ENCODE data around the gene LRP8. TPM values are rescaled to one million over a fixed set of nuclear protein-coding genes. Genes with fewer than 3 reads are reported as not detected.

The LRP8 gene
- total and polyA plus RNA-seq, 9 of the 15 experiments (the other 6 are each of a cell fraction or from before 2014, with no cell fraction given): 7.1 to 56.1 (median 31.3) TPM

DNA sequence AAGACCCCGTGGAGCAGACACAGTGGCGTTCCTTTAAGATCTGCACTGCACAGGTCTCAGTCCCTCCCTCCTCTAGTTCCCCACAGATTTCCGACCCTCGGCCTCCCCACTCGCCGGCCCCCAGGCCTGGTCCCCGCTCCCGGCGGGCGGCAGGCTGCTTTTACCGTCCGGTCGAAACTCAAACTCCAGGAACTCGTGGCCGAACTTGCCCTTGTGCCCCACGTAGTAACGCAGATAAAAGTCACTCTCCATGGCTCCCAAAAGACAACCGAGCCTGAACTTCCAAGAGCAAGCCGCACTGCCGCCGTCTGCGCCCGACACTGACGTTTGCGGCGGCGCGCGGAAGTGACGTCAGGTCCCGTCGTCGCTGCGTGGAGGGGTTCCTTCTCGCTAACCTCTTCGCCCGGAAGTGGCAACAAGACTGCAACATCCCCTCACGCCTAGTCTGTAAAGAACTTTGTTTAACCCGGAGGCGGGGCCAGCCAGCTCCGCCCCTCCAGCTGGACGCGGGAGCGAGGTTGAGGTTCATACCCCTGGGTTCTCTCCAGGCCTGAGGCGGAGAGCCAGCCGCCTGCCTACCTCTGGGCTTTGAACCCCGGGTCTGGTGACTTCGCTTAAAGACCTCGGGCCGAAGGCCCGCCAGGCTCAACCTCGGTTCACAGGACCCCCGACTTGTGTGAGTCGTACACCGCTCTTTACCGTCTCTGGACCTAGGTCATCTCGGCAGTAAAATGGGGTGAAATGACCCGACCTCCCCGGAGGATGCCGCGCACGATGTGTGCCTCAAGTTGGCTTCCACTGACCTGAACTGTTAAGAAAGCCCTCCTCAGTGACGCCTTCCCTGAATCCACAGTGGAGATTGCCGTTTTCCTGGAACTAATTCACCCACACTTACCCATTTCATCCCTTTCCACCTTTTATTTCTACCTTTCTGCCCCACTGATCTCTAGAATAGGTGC, 89.4 kb downstream of the LRP8 start, which contains the start of gene MAGOH (continued):
- TF ChIP-seq, protein P1, sequence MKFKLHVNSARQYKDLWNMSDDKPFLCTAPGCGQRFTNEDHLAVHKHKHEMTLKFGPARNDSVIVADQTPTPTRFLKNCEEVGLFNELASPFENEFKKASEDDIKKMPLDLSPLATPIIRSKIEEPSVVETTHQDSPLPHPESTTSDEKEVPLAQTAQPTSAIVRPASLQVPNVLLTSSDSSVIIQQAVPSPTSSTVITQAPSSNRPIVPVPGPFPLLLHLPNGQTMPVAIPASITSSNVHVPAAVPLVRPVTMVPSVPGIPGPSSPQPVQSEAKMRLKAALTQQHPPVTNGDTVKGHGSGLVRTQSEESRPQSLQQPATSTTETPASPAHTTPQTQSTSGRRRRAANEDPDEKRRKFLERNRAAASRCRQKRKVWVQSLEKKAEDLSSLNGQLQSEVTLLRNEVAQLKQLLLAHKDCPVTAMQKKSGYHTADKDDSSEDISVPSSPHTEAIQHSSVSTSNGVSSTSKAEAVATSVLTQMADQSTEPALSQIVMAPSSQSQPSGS (CRISPR knock-in tag; IDR thresholded peaks at IDR 0.05): no peak
- TF ChIP-seq FOXK2 (conservative IDR thresholded peaks at IDR 0.05 in 1 of 2, IDR thresholded peaks at IDR 0.05 in 1 of 2; ENCODE audit: low read depth in 2 of 2) (peak; percentile 94 to 96), FIP1L1 (IDR thresholded peaks at IDR 0.05; ENCODE audit: low read depth, low read length, poor library complexity, severe bottlenecking) (peak; percentile 60), HNRNPK (IDR thresholded peaks at IDR 0.05; ENCODE audit: low read depth, low read length, poor library complexity, severe bottlenecking) (no peak), TCF7L2 (IDR thresholded peaks at IDR 0.05; ENCODE audit: low read depth, low read length) (peak; percentile 33; the same call in 1 of the 2 replicates), BHLHE40 (IDR thresholded peaks at IDR 0.05; ENCODE audit: low read length) (no peak), ZNF766 (CRISPR knock-in tag; conservative IDR thresholded peaks at IDR 0.05) (no peak), CBFB (CRISPR knock-in tag; IDR thresholded peaks at IDR 0.05) (0 out of 2 replicates have a peak, but pooled peaks have one; percentile 19), PHF8 (IDR thresholded peaks at IDR 0.05; ENCODE audit: borderline replicate concordance, low read length) (peak; percentile 98), NFE2 (IDR thresholded peaks at IDR 0.05; ENCODE audit: low read depth) (no peak), MXI1 (IDR thresholded peaks at IDR 0.05; ENCODE audit: low read depth, low read length) (peak; percentile 72), ILK (tag; IDR thresholded peaks at IDR 0.05; ENCODE audit: borderline replicate concordance, low read depth) (no peak), KAT7 (CRISPR knock-in tag; IDR thresholded peaks at IDR 0.05; ENCODE audit: borderline replicate concordance) (no peak; the same call in 1 of the 2 replicates), ZNF347 (CRISPR knock-in tag; IDR thresholded peaks at IDR 0.05; ENCODE audit: low read depth) (no peak), TGIF2 (CRISPR knock-in tag; IDR thresholded peaks at IDR 0.05) (no peak), GATA2 (CRISPR knock-in tag; IDR thresholded peaks at IDR 0.05) (no peak), RBM17 (IDR thresholded peaks at IDR 0.05; ENCODE audit: borderline replicate concordance, low read depth, low read length) (no peak), FOSL1 (tag; conservative IDR thresholded peaks at IDR 0.05) (peak; percentile 7; the same call in 1 of the 2 replicates), FOS (IDR thresholded peaks at IDR 0.05; ENCODE audit: extremely low read depth, insufficient read length) (no peak)
- TF ChIP-seq, protein P2, sequence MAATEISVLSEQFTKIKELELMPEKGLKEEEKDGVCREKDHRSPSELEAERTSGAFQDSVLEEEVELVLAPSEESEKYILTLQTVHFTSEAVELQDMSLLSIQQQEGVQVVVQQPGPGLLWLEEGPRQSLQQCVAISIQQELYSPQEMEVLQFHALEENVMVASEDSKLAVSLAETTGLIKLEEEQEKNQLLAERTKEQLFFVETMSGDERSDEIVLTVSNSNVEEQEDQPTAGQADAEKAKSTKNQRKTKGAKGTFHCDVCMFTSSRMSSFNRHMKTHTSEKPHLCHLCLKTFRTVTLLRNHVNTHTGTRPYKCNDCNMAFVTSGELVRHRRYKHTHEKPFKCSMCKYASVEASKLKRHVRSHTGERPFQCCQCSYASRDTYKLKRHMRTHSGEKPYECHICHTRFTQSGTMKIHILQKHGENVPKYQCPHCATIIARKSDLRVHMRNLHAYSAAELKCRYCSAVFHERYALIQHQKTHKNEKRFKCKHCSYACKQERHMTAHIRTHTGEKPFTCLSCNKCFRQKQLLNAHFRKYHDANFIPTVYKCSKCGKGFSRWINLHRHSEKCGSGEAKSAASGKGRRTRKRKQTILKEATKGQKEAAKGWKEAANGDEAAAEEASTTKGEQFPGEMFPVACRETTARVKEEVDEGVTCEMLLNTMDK (IDR thresholded peaks at IDR 0.05; ENCODE audit: borderline replicate concordance, insufficient read depth, low read depth, low read length, poor library complexity, severe bottlenecking): no peak
- TF ChIP-seq, protein P3, sequence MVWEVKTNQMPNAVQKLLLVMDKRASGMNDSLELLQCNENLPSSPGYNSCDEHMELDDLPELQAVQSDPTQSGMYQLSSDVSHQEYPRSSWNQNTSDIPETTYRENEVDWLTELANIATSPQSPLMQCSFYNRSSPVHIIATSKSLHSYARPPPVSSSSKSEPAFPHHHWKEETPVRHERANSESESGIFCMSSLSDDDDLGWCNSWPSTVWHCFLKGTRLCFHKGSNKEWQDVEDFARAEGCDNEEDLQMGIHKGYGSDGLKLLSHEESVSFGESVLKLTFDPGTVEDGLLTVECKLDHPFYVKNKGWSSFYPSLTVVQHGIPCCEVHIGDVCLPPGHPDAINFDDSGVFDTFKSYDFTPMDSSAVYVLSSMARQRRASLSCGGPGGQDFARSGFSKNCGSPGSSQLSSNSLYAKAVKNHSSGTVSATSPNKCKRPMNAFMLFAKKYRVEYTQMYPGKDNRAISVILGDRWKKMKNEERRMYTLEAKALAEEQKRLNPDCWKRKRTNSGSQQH (CRISPR knock-in tag; IDR thresholded peaks at IDR 0.05): no peak
- TF ChIP-seq, protein P4, sequence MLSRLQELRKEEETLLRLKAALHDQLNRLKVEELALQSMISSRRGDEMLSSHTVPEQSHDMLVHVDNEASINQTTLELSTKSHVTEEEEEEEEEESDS (CRISPR knock-in tag; IDR thresholded peaks at IDR 0.05): no peak

All from K562 (cell line).